HG02763 (cell line): ENCODE measurements around the gene RBM38.

ENCODE experiments used
- ATAC-seq: cut with Tn5 transposase; IDR thresholded peaks from one replicate; pipeline ENCODE4 v1.9.1; 2021; ENCODE audit warnings: mild to moderate bottlenecking, moderate library complexity; ENCODE audit not compliant: unreplicated experiment

RBM38 gene

DNA sequence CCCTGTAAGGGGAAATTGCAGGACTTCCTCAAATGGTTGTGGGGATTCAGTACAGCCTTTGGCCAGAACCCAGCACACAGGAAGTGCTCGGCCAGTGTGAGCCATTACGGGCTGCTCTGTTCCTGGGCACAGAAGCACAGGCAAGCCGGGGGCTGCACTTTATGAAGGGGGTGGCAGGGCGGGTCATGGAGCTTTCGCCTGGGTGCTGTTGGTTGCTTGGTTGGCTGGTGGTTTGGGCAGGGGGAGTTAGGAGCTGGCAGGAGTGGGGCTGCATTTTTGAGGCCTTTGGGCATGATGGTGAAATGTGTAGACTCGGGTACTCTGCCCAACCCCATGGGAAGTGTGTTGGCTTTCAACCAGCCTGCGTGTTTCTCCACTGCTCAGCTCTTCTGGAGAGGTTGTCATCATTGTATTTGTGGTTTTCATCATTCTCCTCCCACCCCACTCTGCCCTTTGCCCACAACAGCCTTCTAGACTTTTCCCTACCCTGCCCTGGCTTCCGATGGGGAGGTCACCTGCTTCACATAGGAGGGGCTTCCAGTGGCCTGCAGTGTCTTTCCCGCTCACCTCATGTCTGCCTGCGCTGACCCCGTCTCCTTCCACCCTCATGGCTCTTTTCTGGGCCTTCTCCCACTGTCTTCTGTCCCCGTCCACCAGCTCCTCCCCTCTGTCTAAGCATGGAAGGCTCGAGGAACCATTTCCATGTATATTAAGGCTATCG, 16.1 kb upstream of the RBM38 start:
- no peak for ATAC-seq

DNA sequence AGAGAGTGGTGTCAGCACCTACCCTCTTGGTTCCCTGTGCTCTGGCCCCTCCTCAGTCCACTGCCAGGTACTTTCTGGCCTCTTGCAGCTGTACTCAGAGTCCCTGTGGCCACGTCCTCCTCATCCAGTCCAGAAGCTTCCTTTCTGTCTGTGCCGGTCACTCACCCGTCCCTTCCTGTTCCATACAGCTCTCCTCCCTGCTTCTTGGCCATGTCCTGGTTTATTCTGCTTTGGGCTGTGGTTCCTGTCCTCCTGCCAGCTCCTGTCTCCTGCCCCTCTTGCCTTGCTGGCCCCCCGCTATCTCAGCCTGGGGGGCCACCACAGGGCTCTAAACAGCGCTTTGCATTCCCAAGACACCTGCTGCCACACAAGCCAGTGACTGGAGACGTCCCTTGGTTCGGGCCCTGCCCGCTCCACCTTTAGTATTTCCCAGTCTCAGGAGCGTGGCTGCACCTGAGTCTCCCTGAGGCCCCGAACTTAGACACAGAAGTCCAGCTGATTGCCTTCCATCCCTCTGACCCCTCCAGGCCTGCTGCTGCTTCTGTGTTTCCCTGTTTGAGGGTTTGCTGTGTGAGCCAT, 15.5 kb upstream of the RBM38 start:
- no peak for ATAC-seq

DNA sequence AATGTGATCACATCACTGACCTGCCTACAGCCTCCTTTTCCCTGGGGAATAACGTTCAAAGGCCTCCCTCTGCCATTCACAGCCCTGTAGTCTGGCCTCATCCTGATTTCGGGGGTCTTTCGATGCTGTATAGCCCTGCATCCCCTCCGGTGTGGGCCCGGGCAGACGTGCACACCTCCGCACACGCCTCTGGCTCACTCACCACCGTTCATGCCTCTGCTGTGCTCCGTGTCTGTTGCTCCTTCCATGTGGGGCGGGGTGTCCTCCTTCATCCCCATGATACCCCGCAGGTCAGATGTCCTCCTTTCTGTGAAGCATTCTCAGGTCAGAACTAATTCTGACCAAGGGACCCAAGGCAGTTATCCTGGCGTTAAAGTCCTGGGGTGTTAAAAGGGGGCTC, 13.8 kb upstream of the RBM38 start:
- no peak for ATAC-seq

GRCh38 chr20:57378107-57378506, 13.1 kb upstream of the RBM38 start:
- ATAC-seq, result no peak

GRCh38 chr20:57378646-57379262, 12.4 kb upstream of the RBM38 start:
- ATAC-seq, result no peak

DNA sequence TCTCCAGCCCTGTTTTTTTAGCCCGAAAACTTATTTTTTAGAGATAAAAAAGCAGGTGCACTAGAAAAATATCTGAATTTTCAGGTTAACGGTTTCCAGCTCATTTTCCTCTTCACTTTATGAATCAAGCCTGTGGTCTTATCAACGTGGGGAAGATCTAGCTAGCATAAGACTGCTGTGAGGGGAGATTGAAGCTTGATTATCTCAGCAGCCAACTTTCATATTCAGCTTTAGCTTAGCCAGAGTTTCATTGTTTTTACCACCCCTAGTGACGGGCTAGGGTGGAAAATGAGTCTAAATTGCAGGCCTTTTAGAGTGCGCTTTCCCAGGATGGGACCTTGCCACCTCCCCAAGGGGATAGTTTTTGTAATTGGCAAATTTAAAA, 11.9 kb upstream of the RBM38 start:
- ATAC-seq, result no peak

DNA sequence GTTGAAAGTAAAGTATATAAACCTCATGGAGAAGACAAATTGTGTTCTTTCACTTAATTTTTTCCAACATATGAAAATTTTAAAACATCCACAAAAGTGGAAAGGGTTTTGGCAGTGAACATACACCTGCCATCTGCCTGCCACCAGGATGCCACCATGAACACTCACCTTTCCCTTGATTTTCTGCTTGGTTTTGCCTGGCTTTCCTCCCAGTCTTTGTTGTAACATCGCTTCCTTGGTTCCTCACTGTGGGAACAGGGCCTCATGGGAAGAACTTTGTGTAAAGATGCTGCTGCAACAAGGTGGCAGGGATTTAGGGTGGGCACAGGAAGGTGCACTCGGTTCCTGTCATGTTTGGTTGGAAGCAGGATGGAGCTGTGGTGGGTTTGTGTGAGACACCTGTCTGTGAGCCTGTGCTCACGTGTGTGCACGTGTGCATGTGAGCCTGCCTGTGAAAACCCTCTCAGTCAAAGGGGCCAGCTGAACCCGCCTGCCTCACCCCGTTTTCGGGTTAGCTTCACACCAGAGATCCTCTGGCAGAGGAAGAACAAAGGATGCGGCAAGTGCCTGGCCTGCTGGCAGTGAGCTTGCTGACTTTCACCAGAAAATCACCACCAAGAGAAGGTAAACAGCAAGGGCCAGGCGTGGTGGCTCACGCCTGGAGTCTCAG, 11.0 kb upstream of the RBM38 start:
- ATAC-seq, result no peak

- no peak for ATAC-seq
Observed at GRCh38 chr20:57381596-57382503, 9.3 kb upstream of the RBM38 start.

GRCh38 chr20:57382516-57382915, 8.7 kb upstream of the RBM38 start:
- ATAC-seq, result no peak

GRCh38 chr20:57383447-57384347, 7.5 kb upstream of the RBM38 start:
- ATAC-seq, result no peak

DNA sequence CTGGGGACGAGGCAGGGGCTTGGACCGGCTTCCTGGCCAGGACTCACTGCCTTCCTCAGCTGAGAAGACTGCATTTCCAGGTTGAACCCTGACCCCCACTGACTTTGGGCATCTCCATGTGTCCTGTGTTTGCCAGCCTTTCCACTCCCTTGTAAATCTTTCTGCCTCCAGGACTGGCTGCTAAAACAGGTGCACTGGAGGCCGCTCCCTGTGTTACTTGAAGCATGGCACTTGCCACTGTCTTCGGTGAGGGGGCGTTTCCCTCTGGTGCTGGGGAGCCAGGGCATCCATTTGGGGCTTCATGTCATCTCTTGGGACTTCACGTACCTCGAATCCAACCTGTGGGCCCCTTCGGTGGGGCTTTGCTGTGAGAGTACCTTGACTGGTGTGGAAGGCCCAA, 6.7 kb upstream of the RBM38 start:
- ATAC-seq, result no peak

- ATAC-seq, result no peak
Observed at GRCh38 chr20:57384953-57385761, 6.0 kb upstream of the RBM38 start.

DNA sequence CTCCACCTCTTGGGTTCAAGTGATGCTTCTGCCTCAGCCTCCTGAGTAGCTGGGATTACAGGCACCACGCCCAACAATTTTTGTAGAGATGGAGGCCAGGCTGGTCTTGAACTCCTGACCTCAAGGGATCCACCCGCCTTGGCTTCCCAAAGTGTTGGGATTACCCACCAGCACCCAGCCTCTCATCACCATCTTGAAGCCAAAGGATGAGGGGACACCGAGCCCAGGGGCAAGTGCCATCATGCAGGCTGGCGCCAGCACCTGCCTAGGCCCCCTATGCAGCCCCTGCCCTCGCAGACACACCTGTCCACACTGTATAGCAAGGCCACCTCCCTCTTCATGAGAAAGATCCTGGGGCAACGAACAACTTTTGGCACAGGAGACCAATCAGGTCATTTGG, 5.3 kb upstream of the RBM38 start:
- ATAC-seq, result no peak

DNA sequence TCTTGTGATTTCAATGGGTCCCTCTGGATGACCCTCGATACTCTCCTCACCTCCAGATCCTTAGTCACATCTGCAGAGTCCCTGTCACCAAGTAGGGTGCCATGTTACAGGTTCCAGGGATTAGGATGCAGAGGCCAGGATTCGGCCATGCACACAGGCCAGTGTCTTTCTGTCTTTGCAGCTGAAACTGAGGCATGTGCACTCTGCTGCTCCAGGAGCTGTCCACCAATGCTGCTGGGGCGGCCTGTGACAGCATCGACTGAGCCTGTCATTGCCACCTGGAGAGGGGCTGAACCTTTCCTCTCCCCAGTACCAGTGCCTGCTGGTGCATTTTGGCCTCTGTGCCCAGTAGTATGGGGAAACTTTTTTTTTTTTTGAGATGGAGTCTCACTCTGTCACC, 4.4 kb upstream of the RBM38 start:
- no peak for ATAC-seq

DNA sequence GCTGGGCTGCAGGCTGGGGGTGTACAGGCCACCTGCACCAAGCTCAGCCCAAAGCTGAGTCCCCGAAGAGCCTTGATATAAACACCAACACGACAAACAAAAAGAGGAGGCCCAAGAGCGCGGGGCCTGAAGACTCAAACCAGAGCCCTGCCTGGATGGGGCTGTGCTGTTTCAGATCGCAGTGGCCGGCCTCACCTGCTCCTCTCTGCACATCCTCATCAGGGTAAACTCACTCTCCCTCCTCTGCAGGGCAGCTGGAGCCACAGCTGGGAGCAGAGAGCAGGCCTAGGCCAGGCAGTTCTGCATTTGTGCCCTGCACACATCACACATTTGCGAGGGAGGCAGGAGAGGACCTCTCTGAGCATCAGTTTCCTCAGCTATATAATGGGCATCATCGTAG, 3.7 kb upstream of the RBM38 start:
- no peak for ATAC-seq

DNA sequence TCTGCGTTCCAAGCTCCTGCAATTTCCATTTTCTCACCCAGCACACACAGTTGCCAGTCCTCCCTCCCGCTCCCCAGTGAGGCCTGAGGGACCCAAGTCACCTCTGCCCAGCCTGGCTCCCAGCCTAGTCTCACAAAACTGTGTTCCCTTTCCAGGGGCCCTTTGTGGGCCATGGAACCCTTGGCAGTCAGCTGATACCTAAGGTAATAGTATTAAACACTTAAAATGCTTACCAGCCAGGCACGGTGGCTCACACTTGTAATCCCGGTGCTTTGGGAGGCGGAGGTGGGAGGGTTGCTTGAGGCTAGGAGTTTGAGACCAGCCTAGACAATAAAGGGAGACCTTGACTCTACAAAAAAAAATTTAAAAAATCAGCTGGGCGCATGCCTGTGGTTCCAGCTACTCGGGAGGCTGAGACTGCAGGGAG, 3.2 kb upstream of the RBM38 start:
- ATAC-seq, result no peak

- no peak for ATAC-seq
Observed at GRCh38 chr20:57388953-57389694, 2.1 kb upstream of the RBM38 start.
